Head of caudate nucleus (tissue), 42 donors: ENCODE data around the gene WDR76.
"Not testable (repeated sequence)": the region's sequence is repeated elsewhere in the genome, so short reads cannot be mapped to it uniquely, and the experiment has no call there.

Source experiments
- DNase-seq, 42 donors: peaks; one replicate each; pipeline versions ENCODE4 v3.0.0 to v3.0.0-alpha.2; 2020 to 2021; ENCODE audit warnings: mixed read lengths in 7 of 42
- intact Hi-C: fragments of 100-400 bp; cut with DNase I; formaldehyde crosslinking; loops from one replicate; pipeline ENCODE4 v1.15.0; 2022

WDR76 gene

DNA sequence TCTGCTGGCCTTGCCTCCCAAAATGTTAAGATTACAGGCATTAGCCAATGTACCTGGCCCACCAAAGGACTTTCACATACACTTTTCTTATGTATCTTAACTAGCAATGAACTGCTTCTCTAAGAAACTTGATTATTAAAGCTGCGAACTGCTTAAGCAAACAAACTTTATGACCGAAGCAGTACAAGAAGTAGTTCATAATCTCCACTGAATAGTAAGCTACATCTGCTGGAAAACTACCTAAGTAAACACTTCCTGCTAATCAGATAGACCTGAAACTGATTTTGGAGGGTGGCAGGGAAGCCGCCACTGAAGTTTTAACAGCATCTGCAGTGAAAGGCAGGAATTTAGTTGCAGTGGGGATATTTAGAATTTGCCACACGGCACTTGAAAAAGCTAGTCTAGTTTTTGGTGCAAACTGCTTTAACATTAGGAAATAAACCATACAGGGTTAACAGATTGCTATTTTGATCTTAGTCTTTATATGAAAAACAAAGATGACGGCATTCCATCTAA, 18.3 kb upstream of the WDR76 start:
- DNase-seq: no peak
- intact Hi-C loops: no loop called here

DNA sequence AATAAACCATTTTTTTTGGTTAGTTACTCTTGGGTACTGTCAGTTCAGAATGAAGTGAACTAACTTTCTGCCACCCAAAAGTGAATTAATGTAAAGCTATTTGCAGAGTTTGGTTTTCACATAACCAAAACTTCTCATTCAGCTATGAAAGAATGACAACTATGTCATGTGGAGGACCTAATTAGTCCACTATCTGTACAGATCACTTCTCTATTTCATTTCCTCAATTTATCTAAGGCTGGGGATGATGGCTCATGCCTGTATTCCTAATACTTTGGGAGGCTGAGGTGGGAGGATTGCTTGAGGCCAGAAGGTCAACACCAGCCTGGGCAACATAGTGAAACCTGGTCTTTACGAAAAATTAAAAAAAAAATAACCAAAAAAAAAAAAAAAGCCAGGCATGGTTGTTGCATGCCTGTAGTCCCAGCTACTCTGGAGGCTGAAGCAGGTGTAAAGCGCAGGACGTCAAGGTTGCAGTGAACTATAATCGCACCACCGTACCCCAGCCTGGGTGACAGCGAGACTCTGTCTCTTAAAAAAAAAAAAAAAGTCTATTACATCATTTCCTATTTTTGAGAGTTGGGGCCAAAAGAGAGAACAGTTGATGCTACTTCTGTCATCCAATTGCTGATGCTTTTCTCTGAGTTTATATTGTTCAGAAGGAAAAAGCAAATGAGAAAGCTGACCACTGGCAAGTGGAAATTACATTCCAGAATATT, 17.7 kb upstream of the WDR76 start:
- intact Hi-C loops: no loop called here
- no peak for DNase-seq

DNA sequence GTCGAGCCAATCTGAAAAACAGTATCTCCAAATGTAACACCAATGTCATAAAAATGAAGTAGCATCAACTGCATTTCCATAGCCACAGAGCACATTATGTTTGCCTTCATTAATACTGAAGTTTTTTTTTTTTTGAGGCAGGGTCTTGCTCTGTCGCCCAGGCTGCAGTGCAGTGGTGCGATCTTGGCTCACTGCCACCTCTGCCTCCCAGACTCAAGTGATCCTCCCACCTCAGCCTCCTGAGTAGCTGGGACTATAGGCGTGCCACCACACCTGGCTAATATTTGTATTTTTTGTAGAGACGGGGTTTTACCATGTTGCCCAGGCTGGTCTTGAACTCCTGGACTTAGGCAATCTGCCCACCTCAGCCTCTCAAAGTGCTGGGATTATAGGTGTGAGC, 11.7 kb upstream of the WDR76 start:
- DNase-seq, intact Hi-C loops: not testable (repeated sequence)

DNA sequence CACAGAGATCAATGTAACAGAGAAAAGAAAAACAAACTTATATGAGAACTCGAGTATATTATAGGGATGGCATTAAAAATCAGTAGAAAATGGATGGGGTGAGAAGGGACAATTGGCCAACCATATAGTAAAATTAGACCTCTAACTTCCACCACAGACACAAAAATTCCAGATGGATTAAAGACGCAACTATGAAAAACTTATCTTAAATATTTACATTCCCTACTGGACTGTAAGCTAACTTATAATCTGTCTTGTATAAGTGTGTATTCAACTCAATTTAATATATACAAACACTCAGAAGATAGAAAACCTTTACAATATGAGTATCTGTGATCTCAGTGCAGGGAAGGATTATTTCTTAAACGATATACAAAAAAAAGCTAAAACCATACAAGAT, 5.3 kb upstream of the WDR76 start:
- no peak for DNase-seq
- intact Hi-C loops: no loop called here

DNA sequence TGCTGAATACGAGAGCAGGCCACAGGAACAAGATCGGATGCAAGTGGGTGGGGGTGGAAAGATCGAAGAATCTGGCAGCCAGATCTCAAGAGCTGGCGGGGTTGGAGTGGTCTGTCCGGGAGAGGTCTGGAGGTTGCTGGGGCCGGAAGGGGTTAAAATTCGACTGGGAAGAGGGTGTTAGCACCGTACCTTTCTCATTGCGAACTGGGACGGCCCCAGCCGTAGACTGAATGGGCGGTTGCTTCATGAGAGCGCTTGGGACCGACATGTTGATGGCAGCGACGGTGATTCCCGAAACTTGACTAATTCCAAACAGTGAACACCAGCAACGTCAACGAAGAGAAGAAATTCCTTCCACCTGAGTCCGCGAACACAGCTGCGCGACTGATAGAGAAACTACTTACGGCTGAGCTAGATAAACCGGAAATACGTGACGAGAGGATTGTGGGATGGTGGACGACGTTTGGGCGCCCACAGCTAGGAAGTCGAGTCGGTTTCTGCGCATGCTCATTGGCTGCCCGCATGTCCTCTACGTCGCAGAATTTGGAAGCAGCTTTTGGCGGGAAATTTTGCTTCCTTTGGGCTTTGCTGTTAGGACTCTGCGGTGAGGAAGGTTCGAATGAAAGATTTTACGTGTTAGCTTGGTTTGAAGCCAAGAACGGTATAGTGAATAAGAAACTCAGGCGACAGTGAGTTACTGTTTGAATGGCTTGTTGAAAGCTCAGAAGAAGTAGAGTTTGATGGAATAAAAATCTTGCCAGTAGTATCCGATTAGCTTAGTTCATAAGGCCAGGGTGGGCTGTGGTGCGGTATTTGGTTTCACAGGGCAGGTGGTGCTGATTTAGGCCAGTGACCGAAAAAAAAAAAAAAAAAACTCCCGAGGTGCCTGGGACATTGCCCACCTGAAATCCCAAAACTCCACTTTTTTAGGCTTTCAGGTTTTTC, 2.2 kb upstream of the WDR76 start, which contains the start of gene MFAP1:
Gene MFAP1 (minus strand): TSS at position 389 of the 945 bp plus-strand sequence. CDS start 121 bp downstream, at position 268.
- intact Hi-C loops: no loop called here
- DNase-seq: peak; percentile 88 to 98 (median 95)

DNA sequence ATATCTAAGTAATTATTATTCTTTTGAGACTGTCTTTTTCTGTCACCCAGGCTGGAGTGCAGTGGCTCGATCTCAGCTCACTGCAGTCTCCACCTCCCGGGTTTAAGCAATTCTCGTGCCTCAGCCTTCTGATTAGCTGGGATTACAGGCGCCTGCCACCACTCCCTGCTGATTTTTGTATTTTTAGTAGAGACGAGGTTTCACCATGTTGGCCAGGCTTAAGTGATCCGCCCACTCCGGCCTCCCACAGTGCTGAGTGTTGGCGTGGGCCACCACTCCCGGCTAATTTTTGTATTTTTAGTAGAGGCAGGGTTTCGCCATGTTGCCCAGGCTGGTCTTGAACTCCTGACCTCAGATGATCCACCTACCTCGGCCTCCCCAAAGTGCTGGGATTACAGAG, 1.5 kb upstream of the WDR76 start:
- intact Hi-C loops, DNase-seq: not testable (repeated sequence)

DNA sequence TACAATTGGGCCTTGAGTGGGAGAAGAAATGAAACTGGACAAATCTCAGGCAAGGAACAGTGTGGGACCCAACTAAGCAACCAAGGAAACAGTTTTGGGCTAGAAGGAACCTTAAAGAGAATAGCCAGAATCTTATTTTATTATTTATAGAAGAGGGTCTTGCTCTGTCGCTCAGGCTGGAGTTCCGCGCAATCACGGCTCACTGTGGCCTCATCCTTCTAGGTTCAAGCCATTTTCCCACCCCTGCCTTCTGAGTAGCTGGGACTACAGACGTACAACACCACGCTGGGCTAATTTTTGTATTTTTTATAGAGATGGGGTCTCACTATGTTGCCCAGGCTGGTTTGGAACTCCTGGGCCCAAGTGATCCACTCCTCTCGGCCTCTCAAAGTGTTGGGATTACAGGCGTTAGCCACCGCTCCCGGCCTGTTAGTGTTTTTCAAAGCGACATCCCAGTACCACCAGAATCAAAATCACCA, 734 bp upstream of the WDR76 start:
- intact Hi-C loops: no loop called here
- DNase-seq: no peak

DNA sequence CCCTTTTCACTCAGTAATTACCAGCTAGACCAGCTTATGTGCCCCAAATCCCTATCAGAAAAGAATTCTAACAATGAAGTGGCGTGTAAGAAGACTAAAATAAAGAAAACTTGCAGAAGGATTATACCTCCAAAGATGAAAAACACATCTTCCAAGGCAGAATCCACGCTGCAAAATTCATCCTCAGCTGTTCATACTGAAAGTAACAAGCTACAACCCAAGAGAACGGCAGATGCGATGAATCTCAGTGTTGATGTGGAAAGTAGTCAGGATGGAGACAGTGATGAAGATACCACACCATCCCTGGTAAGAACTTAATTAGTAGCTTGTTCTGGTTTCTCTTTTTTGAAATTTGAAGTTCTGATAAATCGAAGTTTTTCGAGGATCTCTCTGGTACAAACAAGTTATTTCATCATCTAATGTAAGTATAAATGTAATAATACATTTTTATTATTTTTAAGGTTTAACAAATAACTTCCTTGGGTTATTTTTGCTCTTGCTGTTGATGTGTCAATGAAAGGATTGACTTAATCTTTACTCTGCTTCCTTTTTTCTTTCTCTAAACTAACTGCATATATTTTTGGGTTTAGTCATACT, 1.4 kb downstream of the WDR76 start:
- intact Hi-C loops: no loop called here

DNA sequence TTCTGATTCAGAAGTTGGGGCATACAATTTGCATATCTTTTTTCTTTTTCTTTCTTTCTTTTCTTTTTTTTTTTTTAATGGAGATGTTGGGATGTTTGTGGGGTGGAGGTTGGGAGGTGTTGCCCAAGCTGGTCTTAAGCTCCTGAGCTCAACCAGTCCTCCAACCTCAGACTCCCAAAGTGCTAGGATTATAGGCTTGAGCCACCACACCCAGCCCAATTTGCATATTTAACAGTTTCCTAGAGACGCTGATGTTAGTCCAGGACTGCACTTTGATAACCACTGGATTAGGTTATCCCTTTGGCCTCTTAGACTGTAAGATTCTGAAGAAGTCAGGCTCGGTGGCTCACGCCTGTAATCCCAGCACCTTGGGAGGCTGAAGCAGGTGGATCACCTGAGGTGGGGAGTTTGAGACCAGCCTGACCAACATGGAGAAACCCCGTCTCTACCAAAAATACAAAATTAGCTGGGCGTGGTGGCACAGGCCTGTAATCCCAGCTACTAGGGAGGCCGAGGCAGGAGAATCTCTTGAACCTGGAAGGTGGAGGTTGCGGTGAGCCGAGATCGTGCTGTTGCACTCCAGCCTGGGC, 3.2 kb downstream of the WDR76 start:
- DNase-seq, intact Hi-C loops: not testable (repeated sequence)

More for the DNA sequence above, 1.4 kb downstream of the WDR76 start:
- no peak for DNase-seq

DNA sequence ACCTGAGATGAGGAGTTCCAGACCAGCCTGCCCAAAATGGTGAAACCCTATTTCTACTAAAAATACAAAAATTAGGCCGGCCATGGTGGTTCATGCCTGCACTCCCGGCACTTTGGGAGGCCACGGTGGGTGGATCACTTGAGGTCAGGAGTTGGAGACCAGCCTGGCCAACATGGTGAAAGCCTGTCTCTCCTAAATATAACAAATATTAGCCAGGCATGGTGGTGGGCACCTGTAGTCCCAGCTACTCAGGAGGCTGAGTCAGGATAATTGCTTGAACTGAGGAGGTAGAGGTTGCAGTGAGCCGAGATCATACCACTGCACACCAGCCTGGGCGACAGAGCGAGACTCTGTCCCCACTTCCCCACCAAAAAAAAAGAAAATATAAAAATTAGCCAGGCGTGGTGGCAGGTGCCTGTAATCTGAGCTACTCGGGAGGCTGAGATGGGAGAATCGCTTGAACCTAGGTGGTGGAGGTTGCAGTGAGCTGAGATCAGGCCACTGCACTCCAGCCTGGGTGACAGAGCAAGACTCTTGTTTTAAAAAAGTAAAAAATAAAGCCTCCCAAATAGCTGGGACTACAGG, 4.0 kb downstream of the WDR76 start:
- intact Hi-C loops, DNase-seq: not testable (repeated sequence)

DNA sequence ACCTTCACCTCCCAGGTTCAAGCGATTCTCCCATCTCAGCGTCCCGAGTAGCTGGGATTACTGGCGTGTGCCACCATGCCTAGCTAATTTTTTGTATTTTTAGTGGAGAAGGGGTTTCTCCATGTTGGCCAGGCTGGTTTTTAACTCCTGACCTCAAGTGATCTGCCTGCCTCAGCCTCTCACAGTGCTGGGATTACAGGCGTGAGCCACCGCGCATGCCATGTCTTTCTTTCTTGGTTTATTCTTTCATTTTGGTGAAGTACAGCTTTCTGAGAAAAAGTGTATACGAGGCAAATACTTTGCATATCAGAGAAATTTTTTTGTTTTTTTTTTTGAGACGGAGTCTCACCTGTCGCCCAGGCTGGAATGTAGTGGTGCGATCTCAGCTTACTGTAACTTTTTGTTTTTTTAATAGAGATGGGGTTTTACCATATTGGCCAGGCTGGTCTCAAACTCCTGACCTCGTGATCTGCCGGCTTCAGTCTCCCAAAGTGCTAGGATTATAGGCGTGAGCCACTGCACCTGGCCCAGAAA, 4.8 kb downstream of the WDR76 start:
- intact Hi-C loops, DNase-seq: not testable (repeated sequence)

DNA sequence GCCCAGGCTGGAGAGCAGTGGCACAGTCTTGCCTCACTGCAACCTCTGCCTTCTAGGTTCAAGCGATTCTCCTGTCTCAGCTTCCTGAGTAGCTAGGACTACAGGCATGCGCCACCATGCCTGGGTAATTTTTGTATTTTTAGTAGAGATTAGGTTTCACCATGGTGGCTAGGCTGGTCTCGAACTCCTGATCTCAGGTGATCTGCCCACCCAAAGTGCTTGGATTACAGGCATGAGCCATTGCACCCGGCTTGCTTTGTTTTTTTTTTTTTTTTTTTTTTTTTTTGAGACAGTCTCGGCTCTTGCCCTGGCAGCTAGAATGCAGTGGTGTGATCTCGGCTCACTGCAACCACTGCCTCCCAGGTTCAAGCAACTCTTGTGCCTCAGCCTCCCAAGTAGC, 5.7 kb downstream of the WDR76 start:
- DNase-seq, intact Hi-C loops: not testable (repeated sequence)

DNA sequence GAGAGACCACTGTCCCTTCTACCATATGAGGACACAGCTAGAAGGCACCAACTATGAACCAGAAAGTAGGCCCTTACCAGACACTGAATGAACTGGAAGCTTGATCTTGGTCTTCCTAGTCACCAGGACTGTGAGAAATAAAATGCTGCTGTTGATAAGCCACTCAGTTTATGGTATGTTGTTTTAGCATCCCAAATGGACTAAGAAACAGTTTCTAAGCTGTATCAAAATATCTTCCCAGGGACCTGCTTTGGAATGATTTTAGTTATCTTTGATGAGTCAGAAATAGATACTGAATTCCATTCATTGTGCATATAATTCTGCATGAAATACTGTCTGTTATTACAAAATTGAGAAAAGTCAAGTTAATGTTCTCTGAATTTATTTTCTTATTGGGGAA, 18.6 kb downstream of the WDR76 start:
- DNase-seq: no peak

DNA sequence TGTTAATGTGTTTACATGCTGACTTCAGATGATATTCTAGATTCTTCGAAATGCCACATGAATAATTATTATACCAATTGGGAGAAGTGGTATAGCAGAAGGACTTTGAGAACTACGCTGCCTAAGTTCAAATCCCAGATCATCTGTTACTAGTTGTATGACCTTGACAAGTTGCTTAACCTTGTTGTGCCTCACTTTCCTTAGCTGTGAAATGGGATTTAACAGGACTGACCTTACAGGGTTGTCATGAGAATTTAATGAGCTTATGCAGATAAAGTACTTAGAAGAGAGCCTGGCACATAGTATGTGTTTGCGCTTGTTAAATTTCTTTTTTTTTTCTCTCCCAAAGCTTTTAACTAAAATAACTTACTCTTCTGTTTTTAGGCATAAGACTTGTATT, 24.4 kb downstream of the WDR76 start:
- intact Hi-C loops: no loop called here
- no peak for DNase-seq

More for the DNA sequence above, 18.6 kb downstream of the WDR76 start:
- intact Hi-C loops: no loop called here

DNA sequence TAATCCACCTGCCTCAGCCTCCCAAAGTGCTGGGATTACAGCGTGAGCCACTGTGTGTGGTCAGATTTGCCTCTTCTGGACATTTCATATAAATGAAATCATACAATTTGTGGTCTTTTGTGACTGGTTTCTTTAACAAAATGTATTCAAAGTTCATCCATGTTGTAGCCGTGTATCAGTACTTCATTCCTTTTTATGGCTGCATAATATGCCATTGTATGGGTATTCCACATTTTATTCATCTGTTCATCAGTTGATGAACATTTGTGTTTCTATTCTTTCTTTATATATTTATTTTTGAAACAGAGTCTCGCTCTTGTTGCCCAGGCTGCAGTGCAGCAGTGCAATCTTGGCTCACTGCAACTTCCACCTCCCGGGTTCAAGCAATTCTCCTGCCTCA, 25.8 kb downstream of the WDR76 start:
- no peak for DNase-seq
- intact Hi-C loops: no loop called here

DNA sequence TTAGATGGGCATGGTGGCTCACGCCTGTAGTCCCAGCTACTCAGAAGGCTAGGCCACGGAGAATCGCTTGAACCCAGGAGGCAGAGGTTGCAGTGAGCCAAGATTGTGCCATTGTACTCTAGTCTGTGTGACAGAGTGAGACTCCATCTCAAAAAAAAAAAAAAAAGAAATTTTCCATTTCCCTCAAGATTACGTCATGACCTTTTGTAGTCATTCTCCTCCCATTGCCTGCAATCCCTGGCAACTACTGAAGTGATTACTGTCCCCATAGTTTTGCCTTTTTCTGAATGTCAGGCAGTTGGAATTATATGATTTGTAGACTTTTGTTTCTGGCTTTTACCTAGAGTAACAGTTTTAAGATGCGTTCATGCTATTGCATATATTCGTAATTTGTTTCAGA, 28.0 kb downstream of the WDR76 start:
- intact Hi-C loops: no loop called here
- no peak for DNase-seq

DNA sequence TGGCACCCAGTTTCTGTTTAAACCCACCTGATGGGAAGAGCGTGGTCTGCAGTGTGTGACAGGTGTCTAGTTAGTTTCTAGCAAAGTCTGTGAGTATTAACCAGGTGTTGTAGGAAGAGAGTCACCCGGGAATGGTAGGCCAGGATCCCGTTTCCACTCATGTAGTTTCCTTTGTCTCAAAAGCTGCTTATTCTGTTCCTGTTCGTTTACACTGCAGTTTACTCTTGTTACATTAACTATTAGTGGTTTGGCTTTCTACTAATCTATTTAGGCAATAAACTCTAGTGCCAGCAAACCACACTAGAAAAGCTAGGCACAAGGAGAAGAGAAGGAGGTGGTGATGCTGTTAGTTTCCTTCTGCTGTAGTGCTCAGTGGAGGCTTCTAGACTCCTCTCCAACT, 32.7 kb downstream of the WDR76 start:
- intact Hi-C loops: no loop called here
- no peak for DNase-seq

DNA sequence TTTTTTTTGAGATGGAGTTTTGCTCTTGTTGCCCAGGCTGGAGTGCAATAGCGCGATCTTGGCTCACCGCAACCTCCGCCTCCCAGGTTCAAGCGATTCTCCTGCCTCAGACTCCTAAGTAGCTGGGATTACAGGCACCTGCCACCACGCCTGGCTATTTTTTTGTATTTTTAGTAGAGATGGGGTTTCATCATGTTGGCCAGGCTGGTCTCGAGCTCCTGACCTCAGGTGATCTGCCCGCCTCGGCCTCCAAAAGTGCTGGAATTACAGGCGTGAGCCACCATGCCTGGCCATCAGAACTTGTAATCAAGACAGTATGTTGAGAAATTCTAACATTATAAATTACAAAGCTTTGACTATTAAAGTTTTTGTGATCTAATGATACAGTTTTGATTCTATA, 39.8 kb downstream of the WDR76 start:
- DNase-seq, intact Hi-C loops: not testable (repeated sequence)
